SK-N-SH (cell line): ENCODE data around the gene CFDP1.

ENCODE experiments used
- CHD2 ChIP-seq: fragments of 150-350 bp; IDR thresholded peaks from 2 replicates; pipeline ENCODE4 v1.6.1; 2018; ENCODE audit warnings: low read length; ENCODE audit not compliant: partially characterized antibody
- EZH2phosphoT487 ChIP-seq: fragments of 200-600 bp; sonication (generic); IDR thresholded peaks from 2 replicates; pipeline ENCODE4 v1.6.1; 2017; ENCODE audit warnings: low read depth, mixed run types, mild to moderate bottlenecking, antibody characterized with exemption, moderate library complexity, borderline replicate concordance
- TCF12 ChIP-seq: IDR thresholded peaks from 2 replicates; pipeline ENCODE4 v1.4.0; 2012
- TEAD4 ChIP-seq: IDR thresholded peaks from 2 replicates; pipeline ENCODE4 v1.4.0; 2012; ENCODE audit warnings: mild to moderate bottlenecking, borderline replicate concordance; ENCODE audit not compliant: insufficient read depth
- YY1 ChIP-seq: IDR thresholded peaks from 2 replicates; pipeline ENCODE4 v1.4.0; 2012; ENCODE audit warnings: low read depth, mild to moderate bottlenecking
- TF ChIP-seq, protein P1 (sequence below): fragments of 200-600 bp; sonication (generic); IDR thresholded peaks from 2 replicates; pipeline ENCODE4 v1.6.1; 2017; ENCODE audit warnings: antibody characterized with exemption, mild to moderate bottlenecking, moderate library complexity

DNA sequence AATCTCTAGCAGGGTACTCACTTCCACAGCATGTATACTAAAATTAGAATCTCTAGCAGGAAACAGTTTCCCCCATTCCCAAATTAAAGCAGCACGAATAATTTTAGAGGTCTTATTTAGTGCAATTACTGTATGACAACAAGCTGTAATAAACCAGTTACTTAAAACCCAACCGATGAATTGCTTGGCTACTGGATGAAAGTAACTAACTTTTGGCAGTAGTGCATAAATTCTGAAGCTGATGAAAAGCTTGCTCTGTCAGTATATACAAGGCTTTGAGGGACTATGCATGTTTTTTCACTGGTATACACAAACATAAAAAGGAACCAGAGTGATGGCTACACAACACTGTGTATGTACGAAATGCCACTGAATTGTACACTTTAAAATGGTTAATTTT, 89.4 kb downstream of the CFDP1 start:
- TF ChIP-seq, protein P1, sequence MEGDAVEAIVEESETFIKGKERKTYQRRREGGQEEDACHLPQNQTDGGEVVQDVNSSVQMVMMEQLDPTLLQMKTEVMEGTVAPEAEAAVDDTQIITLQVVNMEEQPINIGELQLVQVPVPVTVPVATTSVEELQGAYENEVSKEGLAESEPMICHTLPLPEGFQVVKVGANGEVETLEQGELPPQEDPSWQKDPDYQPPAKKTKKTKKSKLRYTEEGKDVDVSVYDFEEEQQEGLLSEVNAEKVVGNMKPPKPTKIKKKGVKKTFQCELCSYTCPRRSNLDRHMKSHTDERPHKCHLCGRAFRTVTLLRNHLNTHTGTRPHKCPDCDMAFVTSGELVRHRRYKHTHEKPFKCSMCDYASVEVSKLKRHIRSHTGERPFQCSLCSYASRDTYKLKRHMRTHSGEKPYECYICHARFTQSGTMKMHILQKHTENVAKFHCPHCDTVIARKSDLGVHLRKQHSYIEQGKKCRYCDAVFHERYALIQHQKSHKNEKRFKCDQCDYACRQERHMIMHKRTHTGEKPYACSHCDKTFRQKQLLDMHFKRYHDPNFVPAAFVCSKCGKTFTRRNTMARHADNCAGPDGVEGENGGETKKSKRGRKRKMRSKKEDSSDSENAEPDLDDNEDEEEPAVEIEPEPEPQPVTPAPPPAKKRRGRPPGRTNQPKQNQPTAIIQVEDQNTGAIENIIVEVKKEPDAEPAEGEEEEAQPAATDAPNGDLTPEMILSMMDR: no peak
- TF ChIP-seq EZH2phosphoT487 (no peak), YY1 (no peak), CHD2 (no peak), TCF12 (no peak), TEAD4 (no peak)
